SK-N-SH (cell line): ENCODE data around the gene COX8A. TPM values are rescaled to one million over a fixed set of nuclear protein-coding genes. Genes with fewer than 3 reads are reported as not detected.

Source experiments
- CTCF ChIA-PET: fragments of 300-600, 350-600 bp; formaldehyde crosslinking; extraction: SDS; loops from one replicate; lab custom pipeline; 2021; lab: Yijun Ruan, JAX
- POLR2A ChIA-PET: fragments of 350-600 bp; sonication (Branson Sonifier 250); formaldehyde crosslinking; extraction: SDS; loops from one replicate; lab custom pipeline; 2020; ENCODE audit warnings: antibody characterized with exemption, inconsistent platforms; lab: Yijun Ruan, JAX
- DNase-seq: peaks from one replicate; pipeline ENCODE4 v3.0.0; 2012
- H2AFZ ChIP-seq: fragments of 200-600 bp; sonication (generic); 2 replicates; pipeline ENCODE4 v1.8.1; 2016; ENCODE audit warnings: antibody characterized with exemption, mild to moderate bottlenecking, low read depth
- H3F3A ChIP-seq: fragments of 200-600 bp; sonication (generic); replicated peaks from 2 replicates; pipeline ENCODE3; 2016; ENCODE audit warnings: antibody characterized with exemption, mild to moderate bottlenecking; ENCODE audit not compliant: insufficient read depth
- H3K27ac ChIP-seq, 2 experiments: fragments of 200-500 bp in 1 of 2; fragments of 200-600 bp in 1 of 2; sonication (Bioruptor generic) in 1 of 2; sonication (generic), shearing (Covaris generic) in 1 of 2; 2 replicates each; pipeline versions ENCODE4 v1.5.1 to v1.6.1; 2014 to 2016; ENCODE audit warnings: low read depth in 2 of 2, inconsistent platforms in 1 of 2, low read length in 1 of 2, mild to moderate bottlenecking in 1 of 2, mixed read lengths in 1 of 2
- H3K27me3 ChIP-seq: fragments of 200-600 bp; sonication (generic), shearing (Covaris generic); 2 replicates; pipeline ENCODE4 v1.6.1; 2016; ENCODE audit warnings: mixed run types; ENCODE audit not compliant: insufficient read depth
- H3K36me3 ChIP-seq, 2 experiments: fragments of 200-500 bp in 1 of 2; fragments of 200-600 bp in 1 of 2; sonication (Bioruptor generic) in 1 of 2; sonication (generic) in 1 of 2; replicated peaks in 1 of 2; 2 replicates each; pipeline versions ENCODE3 to v1.5.1; 2014 to 2016; ENCODE audit warnings: low read length in 1 of 2, mild to moderate bottlenecking in 1 of 2; ENCODE audit not compliant: insufficient read depth in 2 of 2, control insufficient read depth in 1 of 2
- H3K4me1 ChIP-seq, 2 experiments: fragments of 200-500 bp in 1 of 2; fragments of 200-600 bp in 1 of 2; sonication (Bioruptor generic) in 1 of 2; sonication (generic), shearing (Covaris generic) in 1 of 2; 2 replicates each; pipeline versions ENCODE4 v1.5.1 to v1.6.1; 2014 to 2016; ENCODE audit warnings: low read depth in 1 of 2, low read length in 1 of 2, mixed run types in 1 of 2; ENCODE audit not compliant: insufficient read depth in 2 of 2, control insufficient read depth in 1 of 2
- H3K4me2 ChIP-seq: fragments of 200-600 bp; sonication (generic), shearing (Covaris generic); 2 replicates; pipeline ENCODE4 v1.6.1; 2017; ENCODE audit warnings: mixed run types
- H3K4me3 ChIP-seq, 2 experiments: fragments of 200-500 bp in 1 of 2; fragments of 200-600 bp in 1 of 2; sonication (Bioruptor generic) in 1 of 2; sonication (generic), shearing (Covaris generic) in 1 of 2; 2 replicates each; pipeline versions ENCODE4 v1.5.1 to v1.8.1; 2014 to 2016; ENCODE audit warnings: low read depth in 2 of 2, inconsistent platforms in 1 of 2, low read length in 1 of 2, mild to moderate bottlenecking in 1 of 2, mixed read lengths in 1 of 2, moderate library complexity in 1 of 2
- H3K79me2 ChIP-seq: fragments of 200-600 bp; sonication (generic); 2 replicates; pipeline ENCODE4 v1.8.1; 2017; ENCODE audit warnings: mild to moderate bottlenecking; ENCODE audit not compliant: insufficient read depth
- H3K9ac ChIP-seq: fragments of 200-600 bp; sonication (generic); 2 replicates; pipeline ENCODE4 v1.6.1; 2017; ENCODE audit warnings: mixed run types
- H3K9me2 ChIP-seq: fragments of 200-600 bp; sonication (generic); 2 replicates; pipeline ENCODE4 v1.6.1; 2017; ENCODE audit warnings: mixed run types
- H3K9me3 ChIP-seq: fragments of 200-600 bp; sonication (generic); 2 replicates; pipeline ENCODE4 v1.6.1; 2017; ENCODE audit warnings: mixed run types, mild to moderate bottlenecking, moderate library complexity
- H4K20me1 ChIP-seq: fragments of 200-600 bp; sonication (generic); 2 replicates; pipeline ENCODE4 v1.6.1; 2017; ENCODE audit warnings: mild to moderate bottlenecking, mixed run types; ENCODE audit not compliant: insufficient read depth
- CHD2 ChIP-seq: fragments of 150-350 bp; IDR thresholded peaks from 2 replicates; pipeline ENCODE4 v1.6.1; 2018; ENCODE audit warnings: low read length; ENCODE audit not compliant: partially characterized antibody
- CTCF ChIP-seq: fragments of 200-600 bp; sonication (generic); IDR thresholded peaks from 2 replicates; pipeline ENCODE4 v1.6.1; 2017; ENCODE audit warnings: antibody characterized with exemption, mild to moderate bottlenecking, moderate library complexity
- ELF1 ChIP-seq: IDR thresholded peaks from 2 replicates; pipeline ENCODE4 v1.4.0; 2012
- FOSL2 ChIP-seq: IDR thresholded peaks from 2 replicates; pipeline ENCODE4 v1.4.0; 2012; ENCODE audit warnings: low read depth, mild to moderate bottlenecking, moderate library complexity, borderline replicate concordance
- FOXJ3 ChIP-seq: sonication (generic); formaldehyde crosslinking; IDR thresholded peaks from 2 replicates; pipeline ENCODE4 v1.5.1; 2020; ENCODE audit warnings: mild to moderate bottlenecking, missing genetic modification reagents
- GABPA ChIP-seq: IDR thresholded peaks from 2 replicates; pipeline ENCODE4 v1.4.0; 2012; ENCODE audit warnings: low read depth, mild to moderate bottlenecking
- PBX3 ChIP-seq: IDR thresholded peaks from 2 replicates; pipeline ENCODE4; 2012
- RAD21 ChIP-seq: IDR thresholded peaks from 2 replicates; pipeline ENCODE4 v1.6.1; 2012; ENCODE audit warnings: mild to moderate bottlenecking, low read length
- RCOR1 ChIP-seq: fragments of 150-350 bp; IDR thresholded peaks from 2 replicates; pipeline ENCODE4 v1.6.1; 2017; ENCODE audit warnings: antibody characterized with exemption, low read length
- RFX5 ChIP-seq: IDR thresholded peaks from 2 replicates; pipeline ENCODE4 v1.6.1; 2012; ENCODE audit warnings: mild to moderate bottlenecking, improper control_type of control experiment, low read length
- RXRA ChIP-seq: IDR thresholded peaks from 2 replicates; pipeline ENCODE4 v1.4.0; 2012; ENCODE audit warnings: low read depth, mild to moderate bottlenecking, borderline replicate concordance
- TAF1 ChIP-seq: IDR thresholded peaks from 2 replicates; pipeline ENCODE4 v1.6.1; 2012; ENCODE audit warnings: low read depth, mild to moderate bottlenecking, low read length, moderate library complexity, borderline replicate concordance
- TEAD4 ChIP-seq: IDR thresholded peaks from 2 replicates; pipeline ENCODE4 v1.4.0; 2012; ENCODE audit warnings: mild to moderate bottlenecking, borderline replicate concordance; ENCODE audit not compliant: insufficient read depth
- USF1 ChIP-seq: IDR thresholded peaks from 2 replicates; pipeline ENCODE4 v1.4.0; 2012; ENCODE audit warnings: low read depth, borderline replicate concordance
- YY1 ChIP-seq: IDR thresholded peaks from 2 replicates; pipeline ENCODE4 v1.4.0; 2012; ENCODE audit warnings: low read depth, mild to moderate bottlenecking
- ZBTB33 ChIP-seq: IDR thresholded peaks from 2 replicates; pipeline ENCODE4 v1.4.0; 2012; ENCODE audit warnings: low read depth, borderline replicate concordance
- WGBS: methylation state at CpG from one replicate; pipeline ENCODE4 v1.1.6; 2017; ENCODE audit warnings: low lambda C conversion rate; 5-methylcytosine and 5-hydroxymethylcytosine counted together
- polyA plus RNA-seq, 3 experiments: library from polyadenylated mRNA; depleted of rRNA; stranded (reverse); fragments of >200 nt; gene quantifications; 2 replicates each; pipeline ENCODE4 v1.2.3, GENCODE V29; 2012
- TF ChIP-seq, protein P1 (sequence below): fragments of 150-350 bp; IDR thresholded peaks from 2 replicates; pipeline ENCODE4 v1.6.1; 2016; ENCODE audit warnings: mild to moderate bottlenecking, low read depth, low read length
- TF ChIP-seq, protein P2 (sequence below): fragments of 150-350 bp; IDR thresholded peaks from 2 replicates; pipeline ENCODE4 v1.6.1; 2017; ENCODE audit warnings: antibody characterized with exemption, low read length, low read depth, borderline replicate concordance

Gene COX8A
- polyA plus RNA-seq, 1 of the 3 experiments (the other 2 are of a cell fraction): 824 TPM

- Histone ChIP-seq H3K9me2 (no peaks in the 10 kb centered on the region), H3K79me2 (peaks cover 12% of the 10 kb centered on the region; the same call in 1 of the 2 replicates), H3K27me3 (no peaks in the 10 kb centered on the region), H3K9ac (no peak overlapping the region), H3K27ac (no peak overlapping the region), H3F3A (no peaks in the 10 kb centered on the region), H3K4me1 (peaks cover 0 to 2% of the 10 kb centered on the region in 2 experiments; a peak in 1 of 4 replicates), H2AFZ (no peak overlapping the region), H4K20me1 (peaks cover 20% of the 10 kb centered on the region), H3K4me2 (no peak overlapping the region), H3K4me3 (no peak overlapping the region), H3K36me3 (peaks cover 0 to 43% of the 10 kb centered on the region in 2 experiments), H3K9me3 (no peaks in the 10 kb centered on the region)
- no peak for DNase-seq
- TF ChIP-seq TAF1 (no peak), TEAD4 (no peak), GABPA (no peak), USF1 (no peak), RCOR1 (no peak), ZBTB33 (no peak), RAD21 (no peak), PBX3 (no peak), RFX5 (no peak), FOSL2 (no peak), RXRA (no peak), YY1 (no peak), CTCF (no peak), ELF1 (no peak), FOXJ3 (no peak), CHD2 (no peak)
- TF ChIP-seq, protein P1, sequence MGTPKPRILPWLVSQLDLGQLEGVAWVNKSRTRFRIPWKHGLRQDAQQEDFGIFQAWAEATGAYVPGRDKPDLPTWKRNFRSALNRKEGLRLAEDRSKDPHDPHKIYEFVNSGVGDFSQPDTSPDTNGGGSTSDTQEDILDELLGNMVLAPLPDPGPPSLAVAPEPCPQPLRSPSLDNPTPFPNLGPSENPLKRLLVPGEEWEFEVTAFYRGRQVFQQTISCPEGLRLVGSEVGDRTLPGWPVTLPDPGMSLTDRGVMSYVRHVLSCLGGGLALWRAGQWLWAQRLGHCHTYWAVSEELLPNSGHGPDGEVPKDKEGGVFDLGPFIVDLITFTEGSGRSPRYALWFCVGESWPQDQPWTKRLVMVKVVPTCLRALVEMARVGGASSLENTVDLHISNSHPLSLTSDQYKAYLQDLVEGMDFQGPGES: no peak
- TF ChIP-seq, protein P2, sequence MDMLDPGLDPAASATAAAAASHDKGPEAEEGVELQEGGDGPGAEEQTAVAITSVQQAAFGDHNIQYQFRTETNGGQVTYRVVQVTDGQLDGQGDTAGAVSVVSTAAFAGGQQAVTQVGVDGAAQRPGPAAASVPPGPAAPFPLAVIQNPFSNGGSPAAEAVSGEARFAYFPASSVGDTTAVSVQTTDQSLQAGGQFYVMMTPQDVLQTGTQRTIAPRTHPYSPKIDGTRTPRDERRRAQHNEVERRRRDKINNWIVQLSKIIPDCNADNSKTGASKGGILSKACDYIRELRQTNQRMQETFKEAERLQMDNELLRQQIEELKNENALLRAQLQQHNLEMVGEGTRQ: no peak
- 94% methylated on average over 25 of the region's 27 CpGs for WGBS
- ChIA-PET CTCF (no interaction called here), POLR2A (interaction anchor here (1.0 kb wide), 1 partner anchor 10 kb away, joined by 4 read pairs; no protein-coding TSS in a partner anchor)
These were observed 22.8 kb downstream of the COX8A start for GRCh38 chr11:63997104-63997700.
